ENCODE measurements around the gene NLRP2B. TPM values are rescaled to one million over a fixed set of nuclear protein-coding genes. Genes with fewer than 3 reads are reported as not detected.

Gene NLRP2B
- total and polyA plus RNA-seq, 9 of the 15 experiments (the other 6 are each of a cell fraction or from before 2014, with no cell fraction given), result not detected

GRCh38 chrX:57655065-57655464 lies 25.0 kb downstream of the NLRP2B start:
- no peaks in the 10 kb centered on the region for H3K9me3 ChIP-seq (replicated peaks; ENCODE audit: control insufficient read depth, insufficient read depth, low read depth, low read length)
- CTCF ChIA-PET (ENCODE audit: low intra/inter-chr PET ratio), result no interaction called here
- H3K27ac ChIP-seq (ENCODE audit: extremely low read depth, low read depth, low read length), result no peak overlapping the region
- H4K20me1 ChIP-seq (replicated peaks; ENCODE audit: control insufficient read depth, insufficient read depth, low read length), result no peaks in the 10 kb centered on the region
- WGBS (ENCODE audit: insufficient coverage, low coverage, missing lambda C conversion rate), result 0% methylated on average over 2 of the region's 2 CpGs
- no peaks in the 10 kb centered on the region for H3K9me1 ChIP-seq (ENCODE audit: control insufficient read depth, insufficient read depth, low read length)
- H2AFZ ChIP-seq (ENCODE audit: low read depth, low read length), result no peak overlapping the region
- H3K4me2 ChIP-seq (ENCODE audit: insufficient read depth, low read length), result no peak overlapping the region
- H3K36me3 ChIP-seq (ENCODE audit: control insufficient read depth, insufficient read depth, low read length), result no peaks in the 10 kb centered on the region
- DNase-seq (ENCODE audit: extremely low read depth in 1 of 4, low spot score in 3 of 4), result no peak
- TF ChIP-seq DMBX1 (CRISPR knock-in tag; IDR thresholded peaks at IDR 0.05; ENCODE audit: borderline replicate concordance) (no peak), ELF1 (tag; IDR thresholded peaks at IDR 0.05) (no peak), ZNF830 (CRISPR knock-in tag; IDR thresholded peaks at IDR 0.05) (no peak), TFE3 (CRISPR knock-in tag; IDR thresholded peaks at IDR 0.05) (no peak), ZNF699 (CRISPR knock-in tag; IDR thresholded peaks at IDR 0.05; ENCODE audit: insufficient replicate concordance) (no peak), ZBTB7A (IDR thresholded peaks at IDR 0.05; ENCODE audit: borderline replicate concordance, control insufficient read depth, low read depth, low read length) (no peak)
- TF ChIP-seq, protein P1, sequence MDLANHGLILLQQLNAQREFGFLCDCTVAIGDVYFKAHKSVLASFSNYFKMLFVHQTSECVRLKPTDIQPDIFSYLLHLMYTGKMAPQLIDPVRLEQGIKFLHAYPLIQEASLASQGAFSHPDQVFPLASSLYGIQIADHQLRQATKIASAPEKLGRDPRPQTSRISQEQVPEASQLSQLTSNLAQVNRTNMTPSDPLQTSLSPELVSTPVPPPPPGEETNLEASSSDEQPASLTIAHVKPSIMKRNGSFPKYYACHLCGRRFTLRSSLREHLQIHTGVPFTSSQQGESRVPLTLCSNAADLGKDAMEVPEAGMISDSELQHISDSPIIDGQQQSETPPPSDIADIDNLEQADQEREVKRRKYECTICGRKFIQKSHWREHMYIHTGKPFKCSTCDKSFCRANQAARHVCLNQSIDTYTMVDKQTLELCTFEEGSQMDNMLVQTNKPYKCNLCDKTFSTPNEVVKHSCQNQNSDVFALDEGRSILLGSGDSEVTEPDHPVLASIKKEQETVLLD (IDR thresholded peaks at IDR 0.05), result no peak
- in situ Hi-C loops (cut with MboI), result no loop called here
- POLR2A ChIA-PET, result interaction anchor here (0.5 kb wide), 1 partner anchor 79 kb away, joined by 4 read pairs; no protein-coding TSS in a partner anchor
- no peak overlapping the region for H3K4me3 ChIP-seq
- H3K4me1 ChIP-seq (replicated peaks in 1 of 2; ENCODE audit: control insufficient read depth in 2 of 2, insufficient read depth in 2 of 2, low read length in 2 of 2), result no peaks in the 10 kb centered on the region
- H3K79me2 ChIP-seq (ENCODE audit: control insufficient read depth, insufficient read depth, low read length), result no peaks in the 10 kb centered on the region
- FAIRE-seq, result no peak
- intact Hi-C loops (cut with micrococcal nuclease), result no loop called here
- BruUV-seq (replicated peaks), result no TSS peak
- no peak overlapping the region for H3K9ac ChIP-seq (ENCODE audit: insufficient read depth in 1 of 2, low read depth in 2 of 2, low read length in 2 of 2)
- H3K27me3 ChIP-seq (ENCODE audit: control insufficient read depth in 2 of 2, insufficient read depth in 2 of 2, low read length in 2 of 2), result no peaks in the 10 kb centered on the region
- ATAC-seq, result no peak
